ENCODE results near the gene SLC26A8.

- TF ChIP-seq POLR2A (IDR thresholded peaks at IDR 0.05; ENCODE audit: low read depth, low read length) (no peak), TAF1 (IDR thresholded peaks at IDR 0.05; ENCODE audit: borderline replicate concordance, low read depth, low read length) (no peak)
Measured at GRCh38 chr6:36054956-36055355, 30.5 kb upstream of the SLC26A8 start.
